GM19324 (cell line): ENCODE results near the gene TAB3.

ENCODE experiments used
- ATAC-seq: cut with Tn5 transposase; IDR thresholded peaks from one replicate; pipeline ENCODE4 v1.9.1; 2021; ENCODE audit warnings: mild to moderate bottlenecking, moderate library complexity; ENCODE audit not compliant: unreplicated experiment, low FRiP score

TAB3 gene

GRCh38 chrX:30889147-30890140 lies at the start of gene TAB3:
TSS of gene TAB3 (minus strand) at chrX:30889254. CDS start at chrX:30859588, 29,666 bp downstream.
- peak; percentile 94 for ATAC-seq

GRCh38 chrX:30938295-30938694 lies 49.2 kb upstream of the TAB3 start:
- ATAC-seq, result no peak

- ATAC-seq, result no peak
Observed at GRCh38 chrX:30935985-30936384, 46.9 kb upstream of the TAB3 start.

- no peak for ATAC-seq
Observed at GRCh38 chrX:30931920-30932319, 42.9 kb upstream of the TAB3 start.

- ATAC-seq, result no peak
Observed at GRCh38 chrX:30930679-30931078, 41.6 kb upstream of the TAB3 start.

- ATAC-seq, result no peak
Observed at GRCh38 chrX:30930143-30930542, 41.1 kb upstream of the TAB3 start.

GRCh38 chrX:30920271-30920670 lies 31.2 kb upstream of the TAB3 start:
- no peak for ATAC-seq

- no peak for ATAC-seq
Observed at GRCh38 chrX:30918480-30918879, 29.4 kb upstream of the TAB3 start.

- ATAC-seq, result no peak
Observed at GRCh38 chrX:30913492-30913891, 24.4 kb upstream of the TAB3 start.

- no peak for ATAC-seq
Observed at GRCh38 chrX:30910124-30910860, 21.2 kb upstream of the TAB3 start.

- ATAC-seq, result no peak
Observed at GRCh38 chrX:30906726-30907125, 17.7 kb upstream of the TAB3 start.

GRCh38 chrX:30905321-30905720 lies 16.3 kb upstream of the TAB3 start:
- ATAC-seq, result no peak

GRCh38 chrX:30904632-30905031 lies 15.6 kb upstream of the TAB3 start:
- no peak for ATAC-seq

- no peak for ATAC-seq
Observed at GRCh38 chrX:30904186-30904585, 15.1 kb upstream of the TAB3 start.

GRCh38 chrX:30900227-30900626 lies 11.2 kb upstream of the TAB3 start:
- ATAC-seq, result no peak

- no peak for ATAC-seq
Observed at GRCh38 chrX:30898886-30899285, 9.8 kb upstream of the TAB3 start.

GRCh38 chrX:30895370-30895769 lies 6.3 kb upstream of the TAB3 start:
- no peak for ATAC-seq

GRCh38 chrX:30893206-30893605 lies 4.2 kb upstream of the TAB3 start:
- ATAC-seq, result no peak

GRCh38 chrX:30892591-30892990 lies 3.5 kb upstream of the TAB3 start:
- ATAC-seq, result no peak

GRCh38 chrX:30888526-30889146 lies 418 bp downstream of the TAB3 start:
- peak; percentile 25 for ATAC-seq

- no peak for ATAC-seq
Observed at GRCh38 chrX:30887721-30888120, 1.3 kb downstream of the TAB3 start.
